ENCODE results near the gene SLC39A2. TPM values are rescaled to one million over a fixed set of nuclear protein-coding genes. Genes with fewer than 3 reads are reported as not detected.

SLC39A2 gene
- total RNA-seq, 2 donors from 2014 or later, result 1.2 to 3.0 TPM

- Histone ChIP-seq H3K27me3 (no peaks in the 10 kb centered on the region), H3K27ac (no peak overlapping the region), H3K9ac (ENCODE audit: low read depth in 2 of 2, low read length in 2 of 2) (no peak overlapping the region), H3K36me3 (peaks cover 4% of the 10 kb centered on the region), H3K4me1 (no peaks in the 10 kb centered on the region), H3K9me3 (no peaks in the 10 kb centered on the region), H3K4me3 (no peak overlapping the region)
- intact Hi-C loops (cut with DNase I), result loop anchor here (2.0 to 5.0 kb wide), 2 partner anchors 26 to 78 kb away; no protein-coding TSS in a partner anchor
- DNase-seq, result peak; percentile 95
- TF ChIP-seq CTCF (IDR thresholded peaks at IDR 0.05), result peak; percentile 86
Measured at GRCh38 chr14:21014761-21015190, 15.7 kb downstream of the SLC39A2 start.

- H3K27me3 ChIP-seq, result no peaks in the 10 kb centered on the region
- no peaks in the 10 kb centered on the region for H3K9me3 ChIP-seq
- H3K4me3 ChIP-seq, result no peak overlapping the region
- peaks cover 4% of the 10 kb centered on the region for H3K36me3 ChIP-seq
- TF ChIP-seq CTCF (IDR thresholded peaks at IDR 0.05), result no peak
- DNase-seq, result no peak
- intact Hi-C loops (cut with DNase I), result loop anchor here (2.0 to 5.0 kb wide), 2 partner anchors 25 to 77 kb away; no protein-coding TSS in a partner anchor
- no peak overlapping the region for H3K27ac ChIP-seq
- no peak overlapping the region for H3K9ac ChIP-seq (ENCODE audit: low read depth in 2 of 2, low read length in 2 of 2)
- H3K4me1 ChIP-seq, result no peaks in the 10 kb centered on the region
Measured at GRCh38 chr14:21015312-21015711, 16.2 kb downstream of the SLC39A2 start.

- intact Hi-C loops (cut with DNase I), result loop anchor here (5.0 kb wide), 1 partner anchor 76 kb away; no protein-coding TSS in a partner anchor
- Histone ChIP-seq H3K36me3 (peaks cover 4% of the 10 kb centered on the region), H3K9ac (ENCODE audit: low read depth in 2 of 2, low read length in 2 of 2) (no peak overlapping the region), H3K27ac (no peak overlapping the region), H3K4me3 (no peak overlapping the region), H3K4me1 (no peaks in the 10 kb centered on the region), H3K9me3 (no peaks in the 10 kb centered on the region), H3K27me3 (no peaks in the 10 kb centered on the region)
- no peak for DNase-seq
- no peak for TF ChIP-seq CTCF (IDR thresholded peaks at IDR 0.05)
Measured at GRCh38 chr14:21016413-21017190, 17.5 kb downstream of the SLC39A2 start.

- peaks cover 4% of the 10 kb centered on the region for H3K36me3 ChIP-seq
- no peaks in the 10 kb centered on the region for H3K4me1 ChIP-seq
- no peaks in the 10 kb centered on the region for H3K9me3 ChIP-seq
- H3K27me3 ChIP-seq, result no peaks in the 10 kb centered on the region
- TF ChIP-seq CTCF (IDR thresholded peaks at IDR 0.05), result no peak
- no peak overlapping the region for H3K4me3 ChIP-seq
- DNase-seq, result no peak
- intact Hi-C loops (cut with DNase I), result loop anchor here (5.0 kb wide), 1 partner anchor 75 kb away; no protein-coding TSS in a partner anchor
- H3K9ac ChIP-seq (ENCODE audit: low read depth in 2 of 2, low read length in 2 of 2), result no peak overlapping the region
- H3K27ac ChIP-seq, result no peak overlapping the region
Measured at GRCh38 chr14:21017528-21018245, 18.6 kb downstream of the SLC39A2 start.

GRCh38 chr14:21018286-21018685, 19.2 kb downstream of the SLC39A2 start:
- no peak for TF ChIP-seq CTCF (IDR thresholded peaks at IDR 0.05)
- Histone ChIP-seq H3K36me3 (peaks cover 4% of the 10 kb centered on the region), H3K4me1 (no peaks in the 10 kb centered on the region), H3K9ac (ENCODE audit: low read depth in 2 of 2, low read length in 2 of 2) (no peak overlapping the region), H3K27me3 (no peaks in the 10 kb centered on the region), H3K27ac (no peak overlapping the region), H3K9me3 (no peaks in the 10 kb centered on the region), H3K4me3 (no peak overlapping the region)
- no peak for DNase-seq
- intact Hi-C loops (cut with DNase I), result loop anchor here (5.0 kb wide), 1 partner anchor 74 kb away; no protein-coding TSS in a partner anchor
